H1 (cell line): ENCODE data around the gene ENTR1. TPM values are rescaled to one million over a fixed set of nuclear protein-coding genes. Genes with fewer than 3 reads are reported as not detected.

Source experiments
- CTCF ChIA-PET: fragments of 300-600 bp; sonication (Branson Sonifier 250); formaldehyde crosslinking; loops from one replicate; lab custom pipeline; 2021; ENCODE audit not compliant: partially characterized antibody; lab: Charles Lee
- POLR2A ChIA-PET: fragments of 300-600 bp; sonication (Branson Sonifier 250); formaldehyde crosslinking; loops from one replicate; lab custom pipeline; 2021; ENCODE audit warnings: inconsistent platforms; ENCODE audit not compliant: partially characterized antibody; lab: Charles Lee
- DNase-seq, 2 experiments: peaks; one replicate each; pipeline versions ENCODE4 v3.0.0 to v3.0.0-alpha.2; 2010 to 2022; ENCODE audit warnings: low spot score in 2 of 2, low read depth in 1 of 2, mixed read lengths in 1 of 2
- FAIRE-seq: peaks from 2 replicates; lab custom pipeline; 2011; peaks lifted over from hg19 to GRCh38; lab: Jason Lieb, UNC
- H2AFZ ChIP-seq: 2 replicates; pipeline ENCODE4 v1.8.1; 2012; ENCODE audit warnings: low read length, inconsistent platforms
- H2AK5ac ChIP-seq: 2 replicates; pipeline ENCODE4 v1.6.1; 2013; ENCODE audit warnings: low read depth, low read length
- H2BK120ac ChIP-seq: replicated peaks from 2 replicates; pipeline ENCODE3; 2013; ENCODE audit warnings: low read depth, low read length, inconsistent platforms
- H2BK12ac ChIP-seq: 2 replicates; pipeline ENCODE4 v1.6.1; 2013; ENCODE audit warnings: low read depth, low read length
- H2BK15ac ChIP-seq: 2 replicates; pipeline ENCODE4 v1.6.1; 2013; ENCODE audit warnings: low read length
- H2BK20ac ChIP-seq: 2 replicates; pipeline ENCODE4 v1.6.1; 2013; ENCODE audit warnings: low read length
- H2BK5ac ChIP-seq: 2 replicates; pipeline ENCODE4 v1.6.1; 2013; ENCODE audit warnings: low read depth, low read length
- H3K14ac ChIP-seq: 2 replicates; pipeline ENCODE4 v1.6.1; 2013; ENCODE audit warnings: inconsistent platforms; ENCODE audit not compliant: insufficient read length
- H3K18ac ChIP-seq: 2 replicates; pipeline ENCODE4 v1.6.1; 2013; ENCODE audit warnings: low read length; ENCODE audit errors: extremely low read depth
- H3K23ac ChIP-seq: 2 replicates; pipeline ENCODE4 v1.6.1; 2013; ENCODE audit warnings: inconsistent platforms; ENCODE audit not compliant: insufficient read length
- H3K23me2 ChIP-seq: 2 replicates; pipeline ENCODE4 v1.6.1; 2013; ENCODE audit warnings: low read depth, low read length
- H3K27ac ChIP-seq: 2 replicates; pipeline ENCODE4 v1.6.1; 2011; ENCODE audit warnings: low read depth, low read length, inconsistent platforms
- H3K27me3 ChIP-seq, 4 experiments: replicated peaks in 1 of 4; 1 replicate in 1 of 4; 2 replicates in 3 of 4; pipeline versions ENCODE4 v1.6.1 to v1.8.1; 2011 to 2013; ENCODE audit warnings: low read length in 3 of 4, mild to moderate bottlenecking in 3 of 4, inconsistent platforms in 2 of 4, mixed read lengths in 2 of 4, moderate library complexity in 1 of 4; ENCODE audit not compliant: control insufficient read depth in 3 of 4, insufficient read depth in 3 of 4; ENCODE audit errors: extremely low read depth in 1 of 4
- H3K36me3 ChIP-seq, 4 experiments: 2 replicates each; pipeline versions ENCODE4 v1.6.1 to v1.8.1; 2011 to 2013; ENCODE audit warnings: mild to moderate bottlenecking in 4 of 4, low read length in 3 of 4, moderate library complexity in 2 of 4, control low read depth in 1 of 4, inconsistent platforms in 1 of 4; ENCODE audit not compliant: insufficient read depth in 4 of 4, control insufficient read depth in 2 of 4
- H3K4ac ChIP-seq: replicated peaks from 2 replicates; pipeline ENCODE3; 2013; ENCODE audit warnings: low read length, low read depth, mixed read lengths, inconsistent platforms; ENCODE audit not compliant: insufficient read length
- H3K4me1 ChIP-seq, 4 experiments: replicated peaks in 1 of 4; 1 replicate in 1 of 4; 2 replicates in 3 of 4; pipeline versions ENCODE4 v1.6.1 to v1.8.1; 2011 to 2013; ENCODE audit warnings: low read length in 3 of 4, inconsistent platforms in 2 of 4, mixed read lengths in 1 of 4; ENCODE audit not compliant: insufficient read depth in 4 of 4, control insufficient read depth in 3 of 4
- H3K4me2 ChIP-seq, 2 experiments: 2 replicates each; pipeline versions ENCODE4 v1.6.1 to v1.8.1; 2011 to 2013; ENCODE audit warnings: low read depth in 2 of 2, low read length in 2 of 2, control low read depth in 1 of 2, inconsistent platforms in 1 of 2, mild to moderate bottlenecking in 1 of 2; ENCODE audit not compliant: insufficient read depth in 1 of 2
- H3K4me3 ChIP-seq, 4 experiments: fragments of 200-600, 300-600 bp in 1 of 4; sonication (generic), shearing (Covaris generic), sonication (Bioruptor Twin) in 1 of 4; 2 replicates each; pipeline versions ENCODE4 v1.5.1 to v1.8.1; 2011 to 2016; ENCODE audit warnings: low read length in 4 of 4, low read depth in 3 of 4, control low read depth in 2 of 4, inconsistent platforms in 2 of 4, mild to moderate bottlenecking in 2 of 4, mixed read lengths in 1 of 4, moderate library complexity in 1 of 4; ENCODE audit not compliant: insufficient read depth in 2 of 4; ENCODE audit errors: extremely low read depth in 1 of 4
- H3K56ac ChIP-seq: replicated peaks from 2 replicates; pipeline ENCODE3; 2013; ENCODE audit warnings: low read depth, mild to moderate bottlenecking, mixed read lengths, low read length, inconsistent platforms; ENCODE audit not compliant: insufficient read length
- H3K79me1 ChIP-seq: 2 replicates; pipeline ENCODE4 v1.6.1; 2013; ENCODE audit warnings: low read depth, low read length, control low read depth
- H3K79me2 ChIP-seq, 2 experiments: 2 replicates each; pipeline versions ENCODE4 v1.6.1 to v1.8.1; 2012 to 2013; ENCODE audit warnings: low read length in 2 of 2, mild to moderate bottlenecking in 2 of 2, inconsistent platforms in 1 of 2; ENCODE audit not compliant: insufficient read depth in 2 of 2, control insufficient read depth in 1 of 2
- H3K9ac ChIP-seq, 4 experiments: replicated peaks in 1 of 4; 1 replicate in 1 of 4; 2 replicates in 3 of 4; pipeline versions ENCODE4 v1.6.1 to v1.8.1; 2011 to 2013; ENCODE audit warnings: low read depth in 3 of 4, low read length in 3 of 4, control low read depth in 2 of 4, mild to moderate bottlenecking in 2 of 4, moderate library complexity in 2 of 4, inconsistent platforms in 1 of 4; ENCODE audit errors: extremely low read depth in 1 of 4
- H3K9me3 ChIP-seq, 2 experiments: 2 replicates each; pipeline versions ENCODE4 v1.6.1 to v1.8.1; 2012 to 2013; ENCODE audit warnings: mild to moderate bottlenecking in 2 of 2, moderate library complexity in 2 of 2, control low read depth in 1 of 2, inconsistent platforms in 1 of 2, low read depth in 1 of 2, low read length in 1 of 2, mixed read lengths in 1 of 2; ENCODE audit not compliant: insufficient read depth in 2 of 2
- H4K20me1 ChIP-seq, 2 experiments: replicated peaks in 1 of 2; 2 replicates each; pipeline versions ENCODE3 to v1.8.1; 2011 to 2013; ENCODE audit warnings: inconsistent platforms in 2 of 2, low read length in 2 of 2, mild to moderate bottlenecking in 1 of 2; ENCODE audit not compliant: insufficient read depth in 2 of 2, control insufficient read depth in 1 of 2
- H4K5ac ChIP-seq: 2 replicates; pipeline ENCODE4 v1.6.1; 2013; ENCODE audit warnings: low read length, low read depth, mixed read lengths, inconsistent platforms; ENCODE audit not compliant: insufficient read length
- H4K8ac ChIP-seq: 2 replicates; pipeline ENCODE4 v1.8.0; 2013; ENCODE audit warnings: mild to moderate bottlenecking, moderate library complexity, low read length, inconsistent platforms; ENCODE audit not compliant: insufficient read depth; ENCODE audit errors: extremely low read depth
- H4K91ac ChIP-seq: replicated peaks from 2 replicates; pipeline ENCODE3; 2013; ENCODE audit warnings: low read length, mixed read lengths, inconsistent platforms; ENCODE audit not compliant: insufficient read length
- ASH2L ChIP-seq: fragments of 200-600, 300-600 bp; sonication (generic); IDR thresholded peaks from one replicate; pipeline ENCODE4 v1.7.1; 2017; ENCODE audit warnings: low read length
- CREB1 ChIP-seq: IDR thresholded peaks from 2 replicates; pipeline ENCODE4 v1.6.1; 2012; ENCODE audit warnings: inconsistent platforms
- GTF2F1 ChIP-seq: IDR thresholded peaks from 2 replicates; pipeline ENCODE4 v1.6.1; 2012; ENCODE audit warnings: low read depth, low read length, improper control_type of control experiment, borderline replicate concordance
- NRF1 ChIP-seq: IDR thresholded peaks from 2 replicates; pipeline ENCODE4 v1.6.1; 2011; ENCODE audit warnings: mild to moderate bottlenecking, low read depth, low read length, improper control_type of control experiment
- RAD21 ChIP-seq, 2 experiments: IDR thresholded peaks in 1 of 2; conservative IDR thresholded peaks in 1 of 2; 2 replicates each; pipeline ENCODE4 v1.6.1; 2011; ENCODE audit warnings: low read depth in 2 of 2, low read length in 2 of 2, improper control_type of control experiment in 1 of 2, inconsistent platforms in 1 of 2, mild to moderate bottlenecking in 1 of 2, moderate library complexity in 1 of 2
- SIX5 ChIP-seq: IDR thresholded peaks from 2 replicates; pipeline ENCODE4 v1.6.1; 2011; ENCODE audit warnings: mild to moderate bottlenecking, low read depth, low read length
- TCF12 ChIP-seq: IDR thresholded peaks from 2 replicates; pipeline ENCODE4 v1.6.1; 2011; ENCODE audit warnings: low read depth, mild to moderate bottlenecking, low read length
- ZNF274 ChIP-seq: IDR thresholded peaks from 2 replicates; pipeline ENCODE4 v1.7.0; 2012; ENCODE audit warnings: low read length, borderline replicate concordance; ENCODE audit errors: extremely low read depth
- WGBS, 2 experiments: shearing (Covaris generic) in 1 of 2; methylation state at CpG; one replicate each; pipeline versions ENCODE4 v1.1.6 to v1.1.7; 2013 to 2015; ENCODE audit warnings: low lambda C conversion rate in 2 of 2, mixed read lengths in 2 of 2, inconsistent platforms in 1 of 2, low coverage in 1 of 2, missing lambda C conversion rate in 1 of 2; ENCODE audit not compliant: insufficient replicate concordance in 2 of 2, insufficient coverage in 1 of 2, insufficient read length in 1 of 2; ENCODE audit errors: extremely low coverage in 1 of 2, missing lambda C conversion rate in 1 of 2; 5-methylcytosine and 5-hydroxymethylcytosine counted together
- polyA plus RNA-seq, 7 experiments: library from polyadenylated mRNA; depleted of rRNA in 3 of 7; stranded (reverse) in 5 of 7; unstranded in 2 of 7; fragments of >200 nt in 5 of 7; fragments of 200-250 nt in 2 of 7; gene quantifications; 1 replicate in 5 of 7; 2 replicates in 1 of 7; 4 replicates in 1 of 7; pipeline versions ENCODE4 v1.2.1 to v1.2.3, GENCODE V29; 2011 to 2013; ENCODE audit warnings: missing spikeins in 2 of 7, mixed read lengths in 2 of 7
- total RNA-seq: library from RNA; stranded (reverse); fragmentation: NEBNext Ultra II Directional; extraction: Animal tissue kit (Norgen Biotek cat#: 25700); gene quantifications from 2 replicates; pipeline ENCODE4 v1.2.1, GENCODE V29; 2021
- TF ChIP-seq, protein P1 (sequence below), 3 experiments: IDR thresholded peaks; 1 replicate in 2 of 3; 2 replicates in 1 of 3; pipeline versions ENCODE4 v1.5.1 to v1.6.1; 2011; ENCODE audit warnings: low read length in 3 of 3, mild to moderate bottlenecking in 3 of 3, inconsistent platforms in 2 of 3, low read depth in 1 of 3, moderate library complexity in 1 of 3; ENCODE audit not compliant: insufficient read depth in 1 of 3; ENCODE audit errors: control extremely low read depth in 1 of 3

Gene ENTR1
- total and polyA plus RNA-seq, 2 of the 8 experiments (the other 6 are each of a cell fraction or from before 2014, with no cell fraction given) = 65.2 to 102 TPM

DNA sequence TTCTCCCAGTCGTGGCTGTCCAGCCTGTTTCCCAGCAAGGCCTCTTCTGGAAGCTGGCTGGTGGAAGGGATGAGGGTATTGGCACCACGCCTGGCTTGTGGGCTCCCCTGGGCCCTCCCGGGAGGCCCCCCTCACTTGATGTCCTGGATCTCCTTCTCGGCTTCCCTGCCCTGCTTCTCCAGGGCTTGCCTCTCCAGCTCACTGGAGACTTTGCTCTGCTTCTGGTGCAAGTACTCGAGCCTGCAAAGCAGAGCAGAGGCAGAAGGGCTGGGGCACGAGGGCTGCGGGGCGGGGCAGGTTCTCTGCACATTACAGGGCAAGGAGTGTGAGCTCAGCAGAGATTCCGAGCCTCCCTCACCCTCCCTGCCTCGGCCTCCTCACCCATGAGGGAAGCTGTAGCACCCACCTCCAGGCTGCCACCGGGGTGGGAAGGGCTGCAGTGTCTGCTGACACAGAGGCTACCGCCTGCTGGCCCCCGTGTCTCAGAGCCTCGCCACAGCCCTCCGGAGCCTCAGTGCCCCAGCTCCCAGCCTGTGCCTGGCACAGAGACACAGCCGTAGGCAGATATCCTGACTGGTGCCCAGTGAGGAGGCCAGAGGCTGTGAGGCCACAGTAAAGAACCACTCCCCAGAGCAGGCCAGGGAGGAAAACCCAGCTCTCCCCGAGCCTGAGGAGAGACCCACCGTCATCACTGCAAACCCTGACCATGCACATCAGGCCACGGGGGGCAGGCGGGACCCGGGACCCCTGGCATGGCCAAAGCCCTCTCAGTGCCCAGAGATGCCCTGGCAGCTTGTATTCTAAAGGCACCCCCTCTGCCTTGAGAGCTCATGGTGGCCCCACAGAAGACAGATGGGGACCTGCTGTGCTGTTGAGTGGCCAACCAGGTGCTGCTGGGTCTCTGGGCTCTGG is 17.6 kb downstream of the ENTR1 start:
- CTCF ChIA-PET = interaction anchor here (0.9 to 2.3 kb wide), 6 partner anchors 11 to 92 kb away, joined by 3 to 11 read pairs (median 3); partner anchors contain the start of gene DNLZ
- Histone ChIP-seq H4K8ac (no peak overlapping the region; the same call in 1 of the 2 replicates), H3K4me3 (no peak overlapping the region), H3K4me2 (no peak overlapping the region), H2BK5ac (no peak overlapping the region), H3K4me1 (no peaks in the 10 kb centered on the region), H3K27me3 (no peaks in the 10 kb centered on the region), H3K9me3 (no peaks in the 10 kb centered on the region), H3K9ac (no peak overlapping the region), H3K23ac (no peak overlapping the region), H3K27ac (no peak overlapping the region), H3K18ac (no peak overlapping the region), H2BK12ac (no peak overlapping the region), H4K5ac (no peak overlapping the region), H3K79me2 (peaks cover 0 to 6% of the 10 kb centered on the region in 2 experiments; a peak in 1 of 4 replicates), H3K4ac (no peak overlapping the region), H2AK5ac (no peak overlapping the region), H4K91ac (no peak overlapping the region), H3K36me3 (peaks cover 39 to 84% (median 68%) of the 10 kb centered on the region in 4 experiments), H2BK20ac (no peak overlapping the region), H3K23me2 (no peaks in the 10 kb centered on the region), H3K14ac (no peak overlapping the region), H2BK15ac (no peak overlapping the region), H2AFZ (no peak overlapping the region), H3K79me1 (peaks cover 2% of the 10 kb centered on the region; the same call in 1 of the 2 replicates), H3K56ac (no peak overlapping the region), H2BK120ac (no peak overlapping the region), H4K20me1 (peaks cover 5 to 12% of the 10 kb centered on the region in 2 experiments)
- 90% methylated on average over 18 of the region's 21 CpGs; no CpG with 5 or more reads in 1 of the 2 experiments for WGBS, 2 experiments
- DNase-seq (no peak), FAIRE-seq (no peak)
- POLR2A ChIA-PET = interaction anchor here (0.8 to 14.6 kb wide), 14 partner anchors 5 to 82 kb away, joined by 3 to 139 read pairs (median 6); partner anchors contain the start of gene SNAPC4
- no peak for TF ChIP-seq SIX5
- no peak for TF ChIP-seq GTF2F1
- TF ChIP-seq ASH2L = no peak
- TF ChIP-seq CREB1 = no peak
- no peak for TF ChIP-seq NRF1
- TF ChIP-seq, protein P1, sequence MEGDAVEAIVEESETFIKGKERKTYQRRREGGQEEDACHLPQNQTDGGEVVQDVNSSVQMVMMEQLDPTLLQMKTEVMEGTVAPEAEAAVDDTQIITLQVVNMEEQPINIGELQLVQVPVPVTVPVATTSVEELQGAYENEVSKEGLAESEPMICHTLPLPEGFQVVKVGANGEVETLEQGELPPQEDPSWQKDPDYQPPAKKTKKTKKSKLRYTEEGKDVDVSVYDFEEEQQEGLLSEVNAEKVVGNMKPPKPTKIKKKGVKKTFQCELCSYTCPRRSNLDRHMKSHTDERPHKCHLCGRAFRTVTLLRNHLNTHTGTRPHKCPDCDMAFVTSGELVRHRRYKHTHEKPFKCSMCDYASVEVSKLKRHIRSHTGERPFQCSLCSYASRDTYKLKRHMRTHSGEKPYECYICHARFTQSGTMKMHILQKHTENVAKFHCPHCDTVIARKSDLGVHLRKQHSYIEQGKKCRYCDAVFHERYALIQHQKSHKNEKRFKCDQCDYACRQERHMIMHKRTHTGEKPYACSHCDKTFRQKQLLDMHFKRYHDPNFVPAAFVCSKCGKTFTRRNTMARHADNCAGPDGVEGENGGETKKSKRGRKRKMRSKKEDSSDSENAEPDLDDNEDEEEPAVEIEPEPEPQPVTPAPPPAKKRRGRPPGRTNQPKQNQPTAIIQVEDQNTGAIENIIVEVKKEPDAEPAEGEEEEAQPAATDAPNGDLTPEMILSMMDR (IDR thresholded peaks at IDR 0.05; ENCODE audit: control extremely low read depth in 1 of 3, insufficient read depth in 1 of 3, low read depth in 1 of 3, low read length in 3 of 3) = no peak
- TF ChIP-seq ZNF274 = no peak
- TF ChIP-seq TCF12 = no peak
- no peak for TF ChIP-seq RAD21 (IDR thresholded peaks at IDR 0.05 in 1 of 2, conservative IDR thresholded peaks at IDR 0.05 in 1 of 2; ENCODE audit: low read depth in 2 of 2, low read length in 2 of 2)
